B cell (primary cell): Measurements from ENCODE around the gene PTPRN2. TPM values are rescaled to one million over a fixed set of nuclear protein-coding genes. Genes with fewer than 3 reads are reported as not detected.

Experiments
- ATAC-seq: fragments of 200-7000 bp; cut with Tn5 transposase; one replicate; pipeline ENCODE4 v1.10.0; 2021; ENCODE audit warnings: low read depth, mild to moderate bottlenecking, moderate number of reproducible peaks, moderate library complexity
- CTCF ChIA-PET: fragments of 350-600 bp; sonication (Branson Sonifier 250); formaldehyde crosslinking; loops from one replicate; lab custom pipeline; 2021; ENCODE audit warnings: antibody characterized with exemption, inconsistent platforms; lab: Charles Lee
- POLR2A ChIA-PET: fragments of 350-600 bp; sonication (Branson Sonifier 250); formaldehyde crosslinking; loops from one replicate; lab custom pipeline; 2021; ENCODE audit warnings: antibody characterized with exemption; lab: Charles Lee
- DNase-seq: peaks from one replicate; pipeline ENCODE4 v3.0.0; 2013
- H2AFZ ChIP-seq: 2 replicates; pipeline ENCODE4 v1.6.1; 2012; ENCODE audit warnings: mild to moderate bottlenecking, low read depth, low read length; ENCODE audit not compliant: insufficient read depth, poor library complexity, severe bottlenecking
- H3K27ac ChIP-seq, 2 donors: 1 replicate in 1 of 2; 2 replicates in 1 of 2; pipeline ENCODE4 v1.5.1; 2012 to 2013; ENCODE audit warnings: low read length in 2 of 2, mild to moderate bottlenecking in 2 of 2, moderate library complexity in 1 of 2
- H3K27me3 ChIP-seq, 4 experiments: fragments of 200-600 bp in 1 of 4; sonication (generic) in 1 of 4; replicated peaks in 1 of 4; 1 replicate in 2 of 4; 2 replicates in 2 of 4; pipeline versions ENCODE4 v1.6.1 to v1.7.0; 2013 to 2016; ENCODE audit warnings: low read length in 3 of 4, mild to moderate bottlenecking in 2 of 4, mixed read lengths in 1 of 4, moderate library complexity in 1 of 4; ENCODE audit not compliant: insufficient read depth in 4 of 4, control insufficient read depth in 3 of 4; ENCODE audit errors: control extremely low read depth in 1 of 4
- H3K36me3 ChIP-seq, 2 experiments: replicated peaks in 1 of 2; 1 replicate in 1 of 2; 2 replicates in 1 of 2; pipeline versions ENCODE4 v1.6.1 to v1.7.1; 2013; ENCODE audit warnings: low read length in 1 of 2; ENCODE audit not compliant: insufficient read depth in 2 of 2, control insufficient read depth in 1 of 2; ENCODE audit errors: control extremely low read depth in 1 of 2, extremely low read depth in 1 of 2
- H3K4me1 ChIP-seq, 2 donors: fragments of 200-600 bp in 1 of 2; sonication (generic) in 1 of 2; 1 replicate in 1 of 2; 2 replicates in 1 of 2; pipeline versions ENCODE4 v1.5.1 to v1.6.1; 2013 to 2017; ENCODE audit warnings: low read length in 2 of 2; ENCODE audit not compliant: control insufficient read depth in 2 of 2, insufficient read depth in 2 of 2
- H3K4me2 ChIP-seq: replicated peaks from 2 replicates; pipeline ENCODE3; 2012; ENCODE audit warnings: mild to moderate bottlenecking, low read depth, low read length; ENCODE audit not compliant: poor library complexity, severe bottlenecking
- H3K4me3 ChIP-seq, 5 experiments: fragments of 200-600 bp in 1 of 5; sonication (generic) in 1 of 5; 1 replicate in 3 of 5; 2 replicates in 2 of 5; pipeline versions ENCODE4 v1.5.1 to v1.7.0; 2011 to 2016; ENCODE audit warnings: low read length in 4 of 5, mild to moderate bottlenecking in 4 of 5, low read depth in 2 of 5, control low read depth in 1 of 5, moderate library complexity in 1 of 5; ENCODE audit not compliant: insufficient read depth in 1 of 5; ENCODE audit errors: control extremely low read depth in 1 of 5, extremely low read depth in 1 of 5
- H3K79me2 ChIP-seq: fragments of 200-600 bp; sonication (generic); one replicate; pipeline ENCODE4 v1.6.0; 2016; ENCODE audit warnings: low read length; ENCODE audit not compliant: control insufficient read depth, insufficient read depth
- H3K9ac ChIP-seq: fragments of 200-600 bp; sonication (generic); 2 replicates; pipeline ENCODE4 v1.6.1; 2017; ENCODE audit warnings: mild to moderate bottlenecking, low read length, moderate library complexity
- H3K9me3 ChIP-seq, 3 donors: one replicate each; pipeline versions ENCODE4 v1.6.1 to v1.7.1; 2013; ENCODE audit warnings: low read length in 2 of 3; ENCODE audit not compliant: control insufficient read depth in 2 of 3, insufficient read depth in 1 of 3; ENCODE audit errors: control extremely low read depth in 1 of 3
- H4K20me1 ChIP-seq: 2 replicates; pipeline ENCODE4 v1.6.0; 2012; ENCODE audit warnings: mild to moderate bottlenecking, low read length; ENCODE audit not compliant: insufficient read depth, control insufficient read depth, poor library complexity, severe bottlenecking
- H3K27ac Mint-ChIP-seq: one replicate; pipeline ENCODE4 v1.8.0; 2021; ENCODE audit warnings: mixed read lengths
- H3K27me3 Mint-ChIP-seq: one replicate; pipeline ENCODE4 v1.8.0; 2021; ENCODE audit warnings: mixed read lengths
- H3K4me1 Mint-ChIP-seq: one replicate; pipeline ENCODE4 v1.8.0; 2021; ENCODE audit warnings: mixed read lengths
- H3K4me3 Mint-ChIP-seq: one replicate; pipeline ENCODE4 v1.8.0; 2021; ENCODE audit warnings: mixed read lengths
- H3K9me3 Mint-ChIP-seq: one replicate; pipeline ENCODE4 v1.8.0; 2022; ENCODE audit warnings: mixed read lengths; ENCODE audit not compliant: insufficient read depth
- EZH2 ChIP-seq: IDR thresholded peaks from 2 replicates; pipeline ENCODE4 v1.6.1; 2012; ENCODE audit warnings: borderline replicate concordance, low read depth, mild to moderate bottlenecking, moderate library complexity, low read length; ENCODE audit not compliant: insufficient read depth, poor library complexity, severe bottlenecking
- WGBS: methylation state at CpG from one replicate; pipeline ENCODE4 v1.1.5; 2013; ENCODE audit warnings: missing lambda C conversion rate; ENCODE audit not compliant: insufficient coverage; 5-methylcytosine and 5-hydroxymethylcytosine counted together
- intact Hi-C: fragments of 100-400 bp; cut with micrococcal nuclease; formaldehyde crosslinking; loops from one replicate; pipeline ENCODE4 v1.10.0; 2022
- polyA plus RNA-seq: library from polyadenylated mRNA; depleted of rRNA; stranded (reverse); fragments of >200 nt; gene quantifications from 2 replicates; pipeline ENCODE4 v1.2.3, GENCODE V29; 2012
- total RNA-seq, 2 donors: library from RNA; stranded (reverse); fragments of 120-200 nt in 1 of 2; gene quantifications; 1 replicate in 1 of 2; 2 replicates in 1 of 2; pipeline versions ENCODE4 v1.2.3 to v1.2.4, GENCODE V29; 2013 to 2022
- TF ChIP-seq, protein P1 (sequence below): fragments of 200-600 bp; IDR thresholded peaks from one replicate; pipeline ENCODE4 v1.8.0; 2022; ENCODE audit warnings: antibody characterized with exemption, mild to moderate bottlenecking

Gene PTPRN2
- total and polyA plus RNA-seq, 2 donors (not counting 1 experiment from before 2014, with no cell fraction given): 2.0 to 5.0 TPM

DNA sequence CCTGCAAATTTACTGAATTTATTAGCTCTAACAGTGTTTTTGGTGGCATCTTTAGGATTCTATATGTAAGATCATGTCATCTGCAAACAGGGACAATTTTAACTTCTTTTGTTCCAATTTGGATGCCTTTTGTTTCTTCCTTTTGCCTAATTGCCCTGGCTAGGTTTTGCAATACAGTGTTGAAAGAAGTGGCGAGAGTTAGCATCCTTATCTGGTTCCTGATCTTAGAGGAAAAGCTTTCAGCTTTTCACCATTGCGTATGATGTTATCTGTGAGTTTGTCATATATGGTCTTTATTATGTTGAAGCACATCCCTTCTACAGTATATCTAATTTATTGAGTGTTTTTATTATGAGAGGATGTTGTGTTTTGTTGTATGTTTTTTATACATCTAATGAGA is 301.4 kb downstream of the PTPRN2 start:
- Histone ChIP-seq H3K27me3 (no peaks in the 10 kb centered on the region), H4K20me1 (no peaks in the 10 kb centered on the region), H3K9me3 (peaks cover 0 to 51% (median 8%) of the 10 kb centered on the region in 3 donors), H3K9ac (no peak overlapping the region), H3K79me2 (no peaks in the 10 kb centered on the region), H3K4me1 (no peaks in the 10 kb centered on the region), H3K27ac (no peak overlapping the region), H3K36me3 (no peaks in the 10 kb centered on the region), H3K4me2 (no peak overlapping the region), H3K4me3 (no peak overlapping the region), H2AFZ (no peak overlapping the region)
- no peak for ATAC-seq
- no CpG with 5 or more reads among the region's 2 CpGs for WGBS
- ChIA-PET POLR2A (no interaction called here), CTCF (no interaction called here)
- TF ChIP-seq, protein P1, sequence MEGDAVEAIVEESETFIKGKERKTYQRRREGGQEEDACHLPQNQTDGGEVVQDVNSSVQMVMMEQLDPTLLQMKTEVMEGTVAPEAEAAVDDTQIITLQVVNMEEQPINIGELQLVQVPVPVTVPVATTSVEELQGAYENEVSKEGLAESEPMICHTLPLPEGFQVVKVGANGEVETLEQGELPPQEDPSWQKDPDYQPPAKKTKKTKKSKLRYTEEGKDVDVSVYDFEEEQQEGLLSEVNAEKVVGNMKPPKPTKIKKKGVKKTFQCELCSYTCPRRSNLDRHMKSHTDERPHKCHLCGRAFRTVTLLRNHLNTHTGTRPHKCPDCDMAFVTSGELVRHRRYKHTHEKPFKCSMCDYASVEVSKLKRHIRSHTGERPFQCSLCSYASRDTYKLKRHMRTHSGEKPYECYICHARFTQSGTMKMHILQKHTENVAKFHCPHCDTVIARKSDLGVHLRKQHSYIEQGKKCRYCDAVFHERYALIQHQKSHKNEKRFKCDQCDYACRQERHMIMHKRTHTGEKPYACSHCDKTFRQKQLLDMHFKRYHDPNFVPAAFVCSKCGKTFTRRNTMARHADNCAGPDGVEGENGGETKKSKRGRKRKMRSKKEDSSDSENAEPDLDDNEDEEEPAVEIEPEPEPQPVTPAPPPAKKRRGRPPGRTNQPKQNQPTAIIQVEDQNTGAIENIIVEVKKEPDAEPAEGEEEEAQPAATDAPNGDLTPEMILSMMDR: no peak
- no peak for TF ChIP-seq EZH2
- Mint-ChIP-seq H3K27ac (no peak overlapping the region), H3K4me3 (no peak overlapping the region), H3K4me1 (no peaks in the 10 kb centered on the region), H3K9me3 (peaks cover 18% of the 10 kb centered on the region), H3K27me3 (no peaks in the 10 kb centered on the region)
- intact Hi-C loops: no loop called here
- DNase-seq: no peak

GRCh38 chr7:158285383-158285770 is 302.2 kb downstream of the PTPRN2 start:
- CTCF ChIA-PET: no interaction called here
- no peak overlapping the region for H2AFZ ChIP-seq
- no peak overlapping the region for H3K4me2 ChIP-seq
- Mint-ChIP-seq H3K4me3 (no peak overlapping the region), H3K9me3 (peaks cover 15% of the 10 kb centered on the region), H3K4me1 (no peaks in the 10 kb centered on the region), H3K27me3 (no peaks in the 10 kb centered on the region), H3K27ac (no peak overlapping the region)
- POLR2A ChIA-PET: no interaction called here
- H4K20me1 ChIP-seq: no peaks in the 10 kb centered on the region
- H3K27me3 ChIP-seq: no peaks in the 10 kb centered on the region
- H3K9ac ChIP-seq: no peak overlapping the region
- WGBS: 96% methylated on average over 7 of the region's 9 CpGs
- TF ChIP-seq, protein P1: no peak
- no peak for TF ChIP-seq EZH2
- H3K9me3 ChIP-seq: peaks cover 0 to 49% (median 8%) of the 10 kb centered on the region in 3 donors
- H3K79me2 ChIP-seq: no peaks in the 10 kb centered on the region
- no peaks in the 10 kb centered on the region for H3K4me1 ChIP-seq
- no peaks in the 10 kb centered on the region for H3K36me3 ChIP-seq
- ATAC-seq (no peak), DNase-seq (no peak)
- no peak overlapping the region for H3K27ac ChIP-seq
- H3K4me3 ChIP-seq: no peak overlapping the region
- intact Hi-C loops: no loop called here
